Activated CD8-positive, alpha-beta memory T cell treated with anti-CD3 and anti-CD28 coated beads, Interleukin-2, amount 50 U/mL, for 48 hours (primary cell): ENCODE data around the gene CD300A.

Experiments
- DNase-seq: peaks from one replicate; pipeline ENCODE4 v3.0.0-alpha.2; 2020

The CD300A gene

GRCh38 chr17:74522381-74523105 is 56.1 kb downstream of the CD300A start:
- DNase-seq, result peak; percentile 36

- peak; percentile 33 for DNase-seq
Observed at GRCh38 chr17:74523308-74523707, 56.9 kb downstream of the CD300A start.

GRCh38 chr17:74524653-74525464 is 58.4 kb downstream of the CD300A start:
- DNase-seq, result peak; percentile 35

GRCh38 chr17:74525465-74525725 is 59.0 kb downstream of the CD300A start:
- no peak for DNase-seq

GRCh38 chr17:74525781-74526288 is 59.4 kb downstream of the CD300A start:
- no peak for DNase-seq

GRCh38 chr17:74526681-74527080 is 60.2 kb downstream of the CD300A start:
- DNase-seq, result no peak

GRCh38 chr17:74527081-74527480 is 60.6 kb downstream of the CD300A start:
- DNase-seq, result peak; percentile 35

- DNase-seq, result peak; percentile 39
Observed at GRCh38 chr17:74527756-74528155, 61.3 kb downstream of the CD300A start.

- DNase-seq, result peak; percentile 41
Observed at GRCh38 chr17:74528491-74529199, 62.2 kb downstream of the CD300A start.

GRCh38 chr17:74529243-74529642 is 62.8 kb downstream of the CD300A start:
- DNase-seq, result peak; percentile 42

GRCh38 chr17:74530831-74531150 is 64.4 kb downstream of the CD300A start:
- DNase-seq, result no peak

- peak; percentile 38 for DNase-seq
Observed at GRCh38 chr17:74531231-74531761, 64.9 kb downstream of the CD300A start, which contains the start of gene CD300LB. Gene CD300LB (minus strand): TSS chr17:74531475. CDS start chr17:74531350, 125 bp downstream.

- peak; percentile 45 for DNase-seq
Observed at GRCh38 chr17:74532115-74532514, 65.7 kb downstream of the CD300A start.
